ENCODE data around the gene ANO2.

Gene ANO2

DNA sequence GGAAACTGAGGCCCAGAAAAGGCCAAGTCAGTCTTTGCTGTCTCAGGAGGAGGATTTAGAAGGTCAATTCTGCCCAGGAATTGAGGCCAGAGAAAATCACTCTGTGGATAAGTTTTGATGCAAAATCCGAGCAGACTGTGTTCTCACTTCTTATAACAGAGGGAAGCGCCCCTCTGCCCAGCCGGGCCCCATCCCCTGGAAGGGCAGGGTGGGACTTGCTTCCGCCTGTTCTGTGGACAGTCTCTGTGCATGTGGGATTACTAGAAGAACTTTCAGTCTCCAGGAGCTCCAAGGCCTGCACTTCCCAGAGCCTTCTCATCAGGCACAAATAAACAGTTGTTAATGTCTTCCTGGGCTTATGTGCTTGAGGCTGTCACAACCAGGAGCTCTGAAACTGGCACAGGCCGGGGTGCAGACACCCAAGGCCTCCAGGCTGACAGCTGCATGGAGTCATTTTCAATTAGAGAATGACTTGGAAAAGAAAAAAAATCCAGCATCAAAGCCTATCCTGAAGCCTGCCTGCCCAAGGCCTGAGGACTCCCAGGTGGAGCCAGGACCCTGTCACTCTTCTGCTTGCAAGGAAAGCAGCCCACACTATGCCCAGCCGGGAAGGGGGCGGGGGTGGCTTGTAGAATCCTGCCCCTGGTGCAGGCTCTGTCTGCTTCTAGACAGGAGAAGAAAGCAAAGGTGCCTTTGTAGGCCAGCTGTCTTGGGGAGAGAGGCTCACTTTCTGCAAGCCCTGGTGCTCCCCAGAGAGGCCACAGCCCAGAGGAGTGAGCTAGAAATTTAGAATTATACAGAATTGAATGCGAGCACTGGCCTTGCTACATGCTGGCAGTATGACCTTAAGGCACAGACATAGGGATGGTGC is 428.5 kb downstream of the ANO2 start:
- DNase-seq (ENCODE audit: low read depth in 2 of 2): no peak

DNA sequence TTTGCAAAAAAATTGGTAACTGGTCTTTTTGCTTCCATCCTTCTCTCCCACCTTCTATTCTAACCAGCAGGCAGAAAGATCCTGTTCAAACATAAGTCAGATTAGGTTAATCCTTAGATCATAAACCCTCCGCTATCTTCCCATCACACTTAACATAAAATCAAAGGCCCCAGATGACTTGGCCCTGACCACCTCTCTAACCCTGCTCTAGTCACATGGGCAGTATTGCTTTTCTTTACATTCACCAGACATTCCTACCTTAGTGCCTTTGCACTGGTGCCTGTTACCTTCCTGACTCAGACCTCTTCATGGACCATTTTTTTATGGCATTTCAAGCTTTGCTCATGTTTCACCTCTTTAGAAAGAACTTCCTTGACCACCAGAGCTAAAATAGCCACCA is 429.6 kb downstream of the ANO2 start:
- DNase-seq (ENCODE audit: low read depth in 2 of 2): no peak

DNA sequence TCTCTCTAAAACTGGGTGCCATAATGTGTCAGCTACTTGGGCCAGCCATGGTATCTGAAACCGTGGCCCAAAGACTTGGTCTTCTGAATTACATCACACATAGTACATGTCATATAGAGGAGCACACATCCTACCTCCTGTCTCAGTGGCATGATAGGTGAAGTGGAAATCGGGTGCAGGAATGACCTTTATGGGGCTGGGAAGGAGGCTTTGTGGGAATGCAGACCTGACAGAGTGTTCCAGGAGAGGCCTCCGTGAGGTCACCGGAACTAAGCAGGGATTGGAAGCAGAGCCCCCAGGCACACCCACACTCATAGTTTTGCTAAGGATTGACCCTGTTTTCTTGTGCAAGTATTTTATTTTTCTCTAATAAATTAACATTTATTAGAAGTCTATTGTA is 430.5 kb downstream of the ANO2 start:
- DNase-seq (ENCODE audit: low read depth in 2 of 2): no peak

DNA sequence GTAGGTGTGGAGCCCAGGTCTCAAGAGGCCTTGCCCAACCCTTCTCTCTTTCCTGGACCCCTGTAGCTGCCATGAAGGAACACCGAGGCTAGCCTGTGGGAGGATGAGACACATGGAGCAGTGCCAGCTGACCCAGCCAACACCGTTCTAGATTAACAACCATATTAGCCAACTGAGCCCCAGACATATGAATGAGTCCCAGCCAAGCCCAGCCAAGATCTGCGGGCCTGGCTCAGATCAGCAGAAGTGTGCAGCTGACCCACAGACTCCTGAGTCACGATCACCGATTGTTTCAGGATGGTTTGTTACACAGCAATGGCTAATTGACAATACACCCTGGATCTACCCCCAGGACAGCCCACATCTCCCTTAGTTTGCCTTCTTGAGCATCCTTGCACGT is 431.0 kb downstream of the ANO2 start:
- no peak for DNase-seq (ENCODE audit: low read depth in 2 of 2)

DNA sequence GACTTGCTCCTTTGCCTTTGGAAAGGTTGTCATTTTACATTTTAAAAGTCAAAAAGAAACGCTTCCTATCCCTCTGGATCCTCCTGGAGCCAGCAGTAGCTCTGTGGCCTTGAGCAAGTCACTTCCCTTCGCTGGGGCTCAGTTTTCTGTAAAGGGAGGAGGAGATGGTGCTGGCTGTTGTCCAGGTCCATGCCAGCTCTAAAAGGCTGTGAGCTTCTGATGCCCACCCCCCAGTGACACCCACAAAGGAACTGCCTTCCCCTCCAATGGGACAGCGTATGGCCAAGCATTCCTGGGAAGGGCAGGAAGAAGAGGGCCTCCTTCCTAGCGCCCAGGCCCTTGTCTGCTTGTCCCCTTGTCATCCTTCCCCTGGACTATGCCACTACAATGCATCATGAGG is 431.7 kb downstream of the ANO2 start:
- DNase-seq (ENCODE audit: low read depth in 2 of 2): no peak

All from stimulated activated CD8-positive, alpha-beta memory T cell treated with anti-CD3 and anti-CD28 coated beads, Interleukin-2, amount 100 ng/mL, for 48 hours (primary cell).